ENCODE results near the gene LZTS2.

DNA sequence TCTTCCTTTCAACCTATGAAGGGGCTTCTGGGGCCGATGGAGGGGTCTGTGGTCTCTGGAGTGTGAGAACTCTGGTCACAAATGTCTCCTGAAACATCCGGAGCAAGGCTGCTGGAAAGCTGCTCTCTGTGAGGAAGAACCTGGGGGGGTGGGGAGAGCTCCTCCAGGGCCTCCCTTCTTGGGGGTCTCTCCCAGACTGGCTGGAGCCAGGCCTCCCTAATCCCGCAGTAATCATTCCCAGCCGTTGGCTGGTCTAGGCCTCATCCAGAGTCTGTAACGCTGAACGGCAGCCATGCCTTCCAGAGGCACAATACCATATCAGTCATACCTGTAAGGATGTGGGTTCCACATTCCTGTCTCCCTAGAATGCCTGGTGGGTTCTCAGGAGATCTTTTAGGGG is 4.4 kb upstream of the LZTS2 start:
- TF ChIP-seq POLR2A (IDR thresholded peaks at IDR 0.05), result no peak
- no peak for TF ChIP-seq CTCF (IDR thresholded peaks at IDR 0.05)
